ENCODE results near the gene KIF18B. TPM values are rescaled to one million over a fixed set of nuclear protein-coding genes. Genes with fewer than 3 reads are reported as not detected.
A peak's percentile ranks its signal among the peaks of the same experiment; 100 is the strongest.

KIF18B gene
- total RNA-seq, 1 donor from 2014 or later = 87.3 TPM

DNA sequence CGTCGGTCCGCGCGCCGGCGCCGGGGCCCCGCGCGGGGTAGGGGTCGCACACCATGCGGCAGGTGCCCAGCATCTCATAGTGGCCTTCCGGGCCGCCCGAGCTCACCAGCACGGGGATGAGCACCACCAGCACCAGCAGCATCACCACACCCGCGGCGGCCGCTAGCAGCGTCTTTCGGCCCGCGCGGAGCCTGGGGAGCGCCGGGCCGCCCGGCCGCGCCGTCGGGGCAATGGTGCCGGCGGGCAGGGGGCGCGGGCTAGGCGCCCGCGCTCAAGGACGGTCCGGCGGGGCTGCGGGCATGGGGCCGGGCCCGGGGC, 20.3 kb upstream of the KIF18B start:
- TF ChIP-seq, protein P1, sequence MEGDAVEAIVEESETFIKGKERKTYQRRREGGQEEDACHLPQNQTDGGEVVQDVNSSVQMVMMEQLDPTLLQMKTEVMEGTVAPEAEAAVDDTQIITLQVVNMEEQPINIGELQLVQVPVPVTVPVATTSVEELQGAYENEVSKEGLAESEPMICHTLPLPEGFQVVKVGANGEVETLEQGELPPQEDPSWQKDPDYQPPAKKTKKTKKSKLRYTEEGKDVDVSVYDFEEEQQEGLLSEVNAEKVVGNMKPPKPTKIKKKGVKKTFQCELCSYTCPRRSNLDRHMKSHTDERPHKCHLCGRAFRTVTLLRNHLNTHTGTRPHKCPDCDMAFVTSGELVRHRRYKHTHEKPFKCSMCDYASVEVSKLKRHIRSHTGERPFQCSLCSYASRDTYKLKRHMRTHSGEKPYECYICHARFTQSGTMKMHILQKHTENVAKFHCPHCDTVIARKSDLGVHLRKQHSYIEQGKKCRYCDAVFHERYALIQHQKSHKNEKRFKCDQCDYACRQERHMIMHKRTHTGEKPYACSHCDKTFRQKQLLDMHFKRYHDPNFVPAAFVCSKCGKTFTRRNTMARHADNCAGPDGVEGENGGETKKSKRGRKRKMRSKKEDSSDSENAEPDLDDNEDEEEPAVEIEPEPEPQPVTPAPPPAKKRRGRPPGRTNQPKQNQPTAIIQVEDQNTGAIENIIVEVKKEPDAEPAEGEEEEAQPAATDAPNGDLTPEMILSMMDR (conservative IDR thresholded peaks at IDR 0.05) = no peak
- Mint-ChIP-seq H3K36me3 (ENCODE audit: low read depth) (no peaks in the 10 kb centered on the region), H3K9me3 (no peaks in the 10 kb centered on the region), H3K4me1 (peaks cover 20% of the 10 kb centered on the region), H3K4me3 (no peak overlapping the region), H3K27me3 (ENCODE audit: low read depth) (peaks cover 84% of the 10 kb centered on the region), H3K27ac (ENCODE audit: unreplicated experiment) (no peak overlapping the region)
- DNase-seq (ENCODE audit: low read depth, low spot score) = no peak

DNA sequence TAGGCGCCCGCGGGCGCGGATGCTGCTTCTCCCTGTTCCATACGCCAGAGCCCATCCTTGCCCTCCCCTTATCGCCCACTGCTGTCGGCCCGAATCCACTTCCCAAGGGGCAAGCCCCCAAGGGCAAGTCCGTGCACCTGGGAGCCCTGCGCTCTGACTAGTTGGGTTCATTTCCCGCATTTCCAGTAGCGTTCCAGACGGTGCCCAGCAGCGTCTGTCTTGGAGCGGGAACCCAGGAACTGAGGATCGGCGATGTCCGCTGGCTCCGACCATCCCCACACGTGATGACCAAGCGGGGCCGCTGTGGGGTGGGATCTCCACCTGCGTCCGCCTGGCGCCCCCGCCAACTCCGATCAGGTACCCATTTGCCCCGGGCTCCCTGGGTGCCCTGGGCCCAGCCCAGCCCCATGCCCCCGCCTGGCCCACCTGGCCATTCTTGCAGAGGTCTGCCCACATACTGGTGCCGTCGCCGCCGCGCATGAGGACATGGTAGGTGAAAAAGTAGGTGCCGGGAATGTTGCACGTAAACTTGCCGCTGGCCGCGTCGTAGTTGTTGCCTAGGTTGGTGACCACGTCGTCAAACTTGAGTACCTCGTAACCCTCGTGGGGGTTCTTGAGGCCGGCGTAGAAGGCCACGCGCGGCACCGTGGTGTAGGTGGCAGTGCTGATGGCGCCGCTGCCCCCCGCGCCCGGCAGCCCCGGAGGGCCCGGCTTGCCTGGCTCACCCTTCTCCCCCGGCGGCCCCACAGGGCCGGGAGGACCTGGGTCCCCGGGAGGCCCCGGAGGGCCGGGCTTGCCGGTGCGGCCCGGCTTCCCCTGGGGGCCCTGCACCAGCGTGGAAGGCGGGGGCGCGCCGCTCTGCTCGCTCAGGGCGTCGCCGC, 19.7 kb upstream of the KIF18B start:
- Mint-ChIP-seq H3K9me3 (no peaks in the 10 kb centered on the region), H3K36me3 (ENCODE audit: low read depth) (no peaks in the 10 kb centered on the region), H3K27ac (ENCODE audit: unreplicated experiment) (no peak overlapping the region), H3K4me1 (peaks cover 20% of the 10 kb centered on the region), H3K27me3 (ENCODE audit: low read depth) (peaks cover 79% of the 10 kb centered on the region), H3K4me3 (peak overlapping the region; percentile 51)
- no peak for DNase-seq (ENCODE audit: low read depth, low spot score)
- TF ChIP-seq, protein P1 (conservative IDR thresholded peaks at IDR 0.05) = no peak

- Mint-ChIP-seq H3K4me3 (peak overlapping the region; percentile 51), H3K9me3 (no peaks in the 10 kb centered on the region), H3K27me3 (ENCODE audit: low read depth) (peaks cover 71% of the 10 kb centered on the region), H3K4me1 (peaks cover 20% of the 10 kb centered on the region), H3K27ac (ENCODE audit: unreplicated experiment) (no peak overlapping the region), H3K36me3 (ENCODE audit: low read depth) (no peaks in the 10 kb centered on the region)
- no peak for DNase-seq (ENCODE audit: low read depth, low spot score)
- TF ChIP-seq, protein P1 (conservative IDR thresholded peaks at IDR 0.05) = no peak
Observed at GRCh38 chr17:44966348-44967025, 18.9 kb upstream of the KIF18B start.

GRCh38 chr17:44965481-44966234, 18.1 kb upstream of the KIF18B start:
- H3K4me3 Mint-ChIP-seq = peak overlapping the region; percentile 35
- DNase-seq (ENCODE audit: low read depth, low spot score) = no peak
- peaks cover 63% of the 10 kb centered on the region for H3K27me3 Mint-ChIP-seq (ENCODE audit: low read depth)
- peaks cover 20% of the 10 kb centered on the region for H3K4me1 Mint-ChIP-seq
- H3K27ac Mint-ChIP-seq (ENCODE audit: unreplicated experiment) = no peak overlapping the region
- no peaks in the 10 kb centered on the region for H3K9me3 Mint-ChIP-seq
- TF ChIP-seq, protein P1 (conservative IDR thresholded peaks at IDR 0.05) = no peak
- H3K36me3 Mint-ChIP-seq (ENCODE audit: low read depth) = no peaks in the 10 kb centered on the region

DNA sequence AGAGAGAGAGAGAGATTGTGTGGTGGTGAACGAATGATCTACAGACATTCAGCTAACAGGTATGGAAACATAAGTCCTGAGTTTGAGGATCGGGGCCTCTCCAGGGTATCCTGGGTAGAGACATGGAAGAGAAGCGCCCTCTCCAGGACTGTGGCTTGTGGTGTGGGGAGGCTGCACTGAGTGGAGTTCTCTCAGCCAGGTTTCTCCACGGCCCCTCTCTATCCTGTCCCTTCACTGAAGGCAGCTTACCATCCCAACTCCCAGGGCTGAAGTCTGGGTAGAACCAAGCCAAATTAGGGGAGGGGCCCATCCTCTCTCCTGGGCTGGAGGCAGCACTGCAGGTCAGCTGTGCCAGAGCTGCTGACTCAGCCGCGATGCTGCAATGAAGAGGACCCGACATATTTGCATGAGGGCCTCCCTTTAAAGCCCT, 14.4 kb upstream of the KIF18B start:
- no peak overlapping the region for H3K27ac Mint-ChIP-seq (ENCODE audit: unreplicated experiment)
- H3K36me3 Mint-ChIP-seq (ENCODE audit: low read depth) = no peaks in the 10 kb centered on the region
- peaks cover 19% of the 10 kb centered on the region for H3K4me1 Mint-ChIP-seq
- H3K4me3 Mint-ChIP-seq = no peak overlapping the region
- TF ChIP-seq, protein P1 (conservative IDR thresholded peaks at IDR 0.05) = no peak
- H3K27me3 Mint-ChIP-seq (ENCODE audit: low read depth) = peaks cover 32% of the 10 kb centered on the region
- no peak for DNase-seq (ENCODE audit: low read depth, low spot score)
- H3K9me3 Mint-ChIP-seq = no peaks in the 10 kb centered on the region
